ENCODE measurements around the gene FGGY.
"Not testable (repeated sequence)": the region's sequence is repeated elsewhere in the genome, so short reads cannot be mapped to it uniquely, and the experiment has no call there.

The FGGY gene

GRCh38 chr1:59710920-59711319, 414.0 kb downstream of the FGGY start:
- DNase-seq: not testable (repeated sequence)

DNA sequence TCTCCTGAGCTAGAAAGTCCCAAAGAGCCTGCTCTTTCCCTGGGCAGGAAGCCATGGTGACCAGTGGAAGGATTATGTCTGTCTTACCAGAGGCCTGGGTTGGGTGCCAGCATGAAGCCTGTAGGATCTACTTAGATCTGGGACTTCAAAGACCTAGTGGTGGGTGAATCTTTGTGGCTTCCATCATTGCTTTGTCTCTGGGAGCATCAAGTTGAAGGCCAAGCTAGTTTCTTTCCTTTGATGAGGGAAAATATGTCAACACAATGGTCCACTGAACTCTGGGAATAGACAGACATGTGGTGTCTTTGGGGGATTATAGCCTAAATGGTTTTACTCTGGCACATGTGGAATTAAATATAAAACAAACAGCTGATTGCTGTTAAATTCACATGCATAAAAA, 417.3 kb downstream of the FGGY start:
- DNase-seq: no peak

DNA sequence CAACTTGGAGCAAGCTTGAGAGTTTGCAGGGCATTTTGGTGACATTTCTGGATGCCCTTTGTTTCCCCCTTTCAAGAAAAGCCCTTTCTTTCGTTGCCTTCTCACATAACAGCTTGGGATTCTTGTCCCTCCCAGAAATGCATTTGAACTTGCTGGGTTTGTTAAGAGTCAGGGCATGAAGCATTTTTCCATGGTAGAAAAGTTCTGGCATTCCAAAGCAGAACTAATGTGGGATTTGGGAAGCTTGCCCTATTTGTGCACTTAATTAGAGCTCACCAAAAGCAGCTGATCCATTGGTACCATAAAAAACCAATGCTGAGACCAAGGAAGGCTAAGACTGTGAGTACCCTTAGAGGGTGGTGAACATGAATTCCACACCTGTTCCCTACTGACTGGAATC, 418.1 kb downstream of the FGGY start:
- DNase-seq: no peak

- no peak for DNase-seq
Observed at GRCh38 chr1:59716832-59717231, 419.9 kb downstream of the FGGY start.

GRCh38 chr1:59718064-59718988, 421.4 kb downstream of the FGGY start:
- no peak for DNase-seq

- DNase-seq: no peak
Observed at GRCh38 chr1:59718989-59719360, 422.1 kb downstream of the FGGY start.

DNA sequence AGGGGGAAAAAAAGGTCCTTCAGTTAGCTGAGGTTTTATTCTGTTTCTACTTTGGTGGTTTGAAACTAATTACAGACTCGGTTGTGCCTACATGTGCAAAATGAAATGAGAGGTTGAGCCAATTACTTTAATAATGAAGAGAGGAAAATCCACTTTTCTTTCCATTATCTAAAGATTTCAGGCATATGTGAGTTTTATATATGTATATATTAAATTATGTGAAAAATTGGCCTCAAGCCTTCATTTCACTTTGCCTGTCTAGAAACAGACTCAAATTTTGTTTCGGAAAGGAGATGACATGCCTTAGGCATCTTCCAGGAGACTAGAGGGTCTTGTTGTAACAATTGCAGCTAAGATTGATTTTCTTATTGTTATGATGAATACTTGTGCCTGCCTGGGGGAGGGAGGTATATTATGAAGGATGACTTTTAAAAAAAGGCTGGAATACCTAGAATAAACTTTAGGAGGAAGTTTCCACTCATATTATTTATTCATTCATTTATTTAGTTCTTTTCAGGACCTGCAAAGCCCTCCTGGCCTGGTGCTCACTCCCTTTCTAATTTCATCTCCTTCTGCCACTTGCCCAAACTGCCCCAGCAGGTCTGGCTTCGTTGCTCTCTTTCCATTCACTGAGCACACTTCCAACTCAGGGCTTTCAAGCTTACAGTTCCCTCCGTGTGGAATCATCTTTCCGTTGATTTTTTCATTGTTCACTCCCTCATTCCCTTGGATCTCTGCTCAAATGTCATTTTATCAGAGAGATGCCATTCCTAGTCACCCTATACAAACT, 423.6 kb downstream of the FGGY start:
- DNase-seq: no peak

DNA sequence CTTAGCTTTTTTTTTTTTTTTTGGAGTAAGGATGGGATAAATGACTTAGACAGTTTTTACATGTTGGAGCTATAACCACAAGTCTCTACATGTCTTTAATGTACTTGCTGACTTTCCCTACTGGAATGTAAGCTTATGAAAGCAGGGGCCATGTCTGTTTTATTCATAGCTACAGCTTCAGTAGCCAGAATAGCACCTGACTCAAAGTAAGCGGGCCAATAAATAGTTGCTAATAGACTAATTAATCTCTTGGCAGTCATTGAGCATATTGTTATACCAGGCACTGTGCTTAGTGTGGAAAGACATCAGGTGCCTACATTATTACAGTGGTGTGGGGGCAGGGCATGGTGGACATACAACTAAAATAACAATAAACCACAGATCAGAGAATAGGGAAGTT, 433.4 kb downstream of the FGGY start:
- peak; percentile 94 for DNase-seq

DNA sequence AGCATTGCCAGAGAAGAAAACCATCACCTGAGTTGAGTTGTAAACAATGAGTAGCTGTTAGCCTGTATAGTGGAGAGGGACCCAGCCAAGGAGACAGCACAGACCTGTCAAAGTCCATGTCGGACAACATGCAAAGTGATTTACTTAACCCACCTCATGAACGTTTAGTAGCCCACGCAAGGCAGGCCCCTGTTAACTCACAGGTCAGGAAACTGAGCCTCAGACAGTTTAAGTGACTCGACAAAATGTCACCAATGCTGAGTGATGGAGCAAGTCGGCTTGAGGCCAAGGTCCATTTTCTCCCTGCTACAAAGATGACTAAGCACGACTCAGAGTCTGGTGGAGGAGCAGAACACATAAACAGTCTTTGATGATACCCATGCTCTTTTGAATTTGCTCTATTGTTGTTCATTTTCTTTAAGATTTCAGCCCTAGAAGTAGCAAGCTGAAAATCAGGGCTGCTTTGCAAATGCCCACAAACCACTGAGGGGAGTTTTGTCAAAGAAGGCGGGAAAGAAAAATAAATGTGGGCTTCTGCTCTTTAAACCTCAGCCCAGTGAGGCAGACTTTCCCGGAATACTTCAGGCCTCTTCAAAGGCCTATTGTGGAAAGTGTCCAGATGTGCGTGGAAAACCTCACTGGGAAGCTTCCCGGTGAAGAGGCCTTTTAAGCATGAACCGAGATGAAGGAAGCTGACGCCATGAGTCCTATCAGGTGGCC, 434.0 kb downstream of the FGGY start:
- peak; percentile 96 for DNase-seq

- DNase-seq: peak; percentile 61
Observed at GRCh38 chr1:59731591-59731990, 434.7 kb downstream of the FGGY start.

- DNase-seq: no peak
Observed at GRCh38 chr1:59732214-59732955, 435.5 kb downstream of the FGGY start.

GRCh38 chr1:59733443-59734141, 436.7 kb downstream of the FGGY start:
- DNase-seq: peak; percentile 41

GRCh38 chr1:59735927-59736326, 439.0 kb downstream of the FGGY start:
- not testable (repeated sequence) for DNase-seq

GRCh38 chr1:59736744-59737143, 439.9 kb downstream of the FGGY start:
- DNase-seq: no peak

DNA sequence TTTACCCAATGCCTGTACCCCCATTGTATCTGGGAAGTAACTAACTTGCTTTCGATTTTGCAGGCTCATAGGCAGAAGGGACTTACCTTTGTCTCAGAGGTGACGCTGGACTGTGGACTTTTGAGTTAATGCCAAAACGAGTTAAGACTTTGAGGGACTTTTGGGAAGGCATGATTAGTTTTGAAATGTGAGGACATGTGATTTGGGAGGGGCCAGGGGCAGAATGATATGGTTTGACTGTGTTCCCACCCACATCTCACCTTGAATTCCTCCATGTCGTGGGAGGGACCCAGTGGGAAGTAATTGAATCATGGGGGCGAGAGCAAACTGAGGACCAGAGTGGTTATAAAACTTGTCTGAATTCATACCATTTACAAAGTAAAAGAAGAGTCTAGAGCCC, 440.7 kb downstream of the FGGY start:
- DNase-seq: no peak

GRCh38 chr1:59738152-59738551, 441.3 kb downstream of the FGGY start:
- peak; percentile 84 for DNase-seq

GRCh38 chr1:59738591-59739015, 441.7 kb downstream of the FGGY start:
- peak; percentile 34 for DNase-seq

GRCh38 chr1:59739111-59739510, 442.2 kb downstream of the FGGY start:
- no peak for DNase-seq

GRCh38 chr1:59742526-59742925, 445.6 kb downstream of the FGGY start:
- no peak for DNase-seq

GRCh38 chr1:59743324-59744091, 446.6 kb downstream of the FGGY start:
- no peak for DNase-seq
